ENCODE results near the gene GPS2. TPM values are rescaled to one million over a fixed set of nuclear protein-coding genes. Genes with fewer than 3 reads are reported as not detected.

The GPS2 gene
- total RNA-seq, 1 donor from 2014 or later = 42.1 TPM

- no peak for TF ChIP-seq CTCF (IDR thresholded peaks at IDR 0.05; ENCODE audit: unreplicated experiment)
- H3K4me1 Mint-ChIP-seq = peaks cover 27% of the 10 kb centered on the region
These were observed 6.3 kb downstream of the GPS2 start for GRCh38 chr17:7308625-7309433.

GRCh38 chr17:7307686-7308624 lies 7.2 kb downstream of the GPS2 start:
- peak overlapping the region; percentile 97 for H3K27ac Mint-ChIP-seq
- no peaks in the 10 kb centered on the region for H3K9me3 Mint-ChIP-seq
- H3K36me3 Mint-ChIP-seq = peaks cover 23% of the 10 kb centered on the region
- H3K4me1 Mint-ChIP-seq = peaks cover 27% of the 10 kb centered on the region
- no peak for DNase-seq (ENCODE audit: low spot score in 2 of 2, unreplicated experiment in 2 of 2)
- no peaks in the 10 kb centered on the region for H3K27me3 Mint-ChIP-seq (ENCODE audit: low read depth)
- TF ChIP-seq CTCF (IDR thresholded peaks at IDR 0.05; ENCODE audit: unreplicated experiment) = no peak
- H3K4me3 Mint-ChIP-seq = peak overlapping the region; percentile 80

More at GRCh38 chr17:7308625-7309433, 6.3 kb downstream of the GPS2 start:
- Mint-ChIP-seq H3K9me3 (no peaks in the 10 kb centered on the region), H3K4me3 (peak overlapping the region; percentile 75), H3K27me3 (ENCODE audit: low read depth) (no peaks in the 10 kb centered on the region), H3K27ac (peak overlapping the region; percentile 94), H3K36me3 (peaks cover 27% of the 10 kb centered on the region)
- peak in 1 of 2 experiments; percentile 66 for DNase-seq (ENCODE audit: low spot score in 2 of 2, unreplicated experiment in 2 of 2)

DNA sequence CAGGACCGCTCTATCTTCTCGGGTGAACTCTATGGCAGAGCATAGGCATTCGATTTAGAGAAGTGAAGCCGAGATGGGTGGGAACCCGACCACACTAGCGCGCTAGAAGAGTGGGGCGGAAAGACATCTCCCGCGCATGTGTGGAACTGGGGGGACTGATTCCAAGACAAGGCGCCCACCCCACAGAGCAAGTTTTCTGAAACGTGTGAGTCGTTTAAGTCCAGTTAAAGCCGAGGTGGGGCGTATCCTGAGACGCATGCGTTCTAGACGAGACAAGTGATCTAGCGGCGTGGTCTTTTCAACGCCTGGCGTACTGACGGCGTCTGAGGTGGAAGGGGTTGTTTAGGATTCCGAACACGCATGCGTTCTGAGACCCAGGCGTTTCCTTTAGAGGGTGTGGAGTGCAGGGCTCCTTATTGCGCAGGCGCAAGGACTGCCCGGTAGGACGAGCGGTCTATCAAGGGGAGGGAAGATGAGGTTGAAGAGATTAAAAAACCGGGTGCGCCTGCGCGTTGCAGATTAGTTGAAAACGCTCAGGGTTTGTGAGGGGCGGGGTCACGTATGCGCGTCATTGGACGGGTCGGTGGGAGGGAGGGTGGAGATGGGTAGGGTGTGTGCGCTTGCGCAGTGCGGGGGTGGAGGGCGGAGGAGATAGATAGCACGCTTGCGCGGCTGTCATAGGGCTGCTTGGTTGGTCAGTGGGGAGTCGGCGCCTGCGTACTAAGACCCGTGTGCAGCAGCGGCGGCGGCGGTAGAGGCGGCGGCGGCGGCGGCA lies 8.1 kb downstream of the GPS2 start, which contains the start of gene EIF5A:
Gene EIF5A, plus strand, starts transcription at position 718 of the 775 bp plus-strand sequence. CDS start 2,008 bp downstream, outside the sequence.
- Mint-ChIP-seq H3K9me3 (no peaks in the 10 kb centered on the region), H3K27ac (peak within 1 kb of the TSS; percentile 97), H3K27me3 (ENCODE audit: low read depth) (no peaks in the 10 kb centered on the region), H3K4me1 (peaks cover 27% of the 10 kb centered on the region), H3K4me3 (peak within 1 kb of the TSS; percentile 80), H3K36me3 (peaks cover 17% of the 10 kb centered on the region)
- DNase-seq (ENCODE audit: low spot score in 2 of 2, unreplicated experiment in 2 of 2) = peak; percentile 100
- no peak for TF ChIP-seq CTCF (IDR thresholded peaks at IDR 0.05; ENCODE audit: unreplicated experiment)

GRCh38 chr17:7304179-7304578 lies 11.0 kb downstream of the GPS2 start:
- Mint-ChIP-seq H3K4me1 (peaks cover 11% of the 10 kb centered on the region), H3K4me3 (no peak overlapping the region), H3K9me3 (no peaks in the 10 kb centered on the region), H3K36me3 (no peaks in the 10 kb centered on the region), H3K27me3 (ENCODE audit: low read depth) (peaks cover 7% of the 10 kb centered on the region), H3K27ac (no peak overlapping the region)
- no peak for TF ChIP-seq CTCF (IDR thresholded peaks at IDR 0.05; ENCODE audit: unreplicated experiment)
- DNase-seq (ENCODE audit: low spot score in 2 of 2, unreplicated experiment in 2 of 2) = no peak

All from mesothelial cell of epicardium (in vitro differentiated cells).